Measurements from ENCODE around the gene TIMM50. TPM values are rescaled to one million over a fixed set of nuclear protein-coding genes. Genes with fewer than 3 reads are reported as not detected.
A peak's percentile ranks its signal among the peaks of the same experiment; 100 is the strongest.

The TIMM50 gene
- total and polyA plus RNA-seq, 2 of the 13 experiments (the other 11 are each of a cell fraction or from before 2014, with no cell fraction given) = 91.1 to 92.5 TPM

DNA sequence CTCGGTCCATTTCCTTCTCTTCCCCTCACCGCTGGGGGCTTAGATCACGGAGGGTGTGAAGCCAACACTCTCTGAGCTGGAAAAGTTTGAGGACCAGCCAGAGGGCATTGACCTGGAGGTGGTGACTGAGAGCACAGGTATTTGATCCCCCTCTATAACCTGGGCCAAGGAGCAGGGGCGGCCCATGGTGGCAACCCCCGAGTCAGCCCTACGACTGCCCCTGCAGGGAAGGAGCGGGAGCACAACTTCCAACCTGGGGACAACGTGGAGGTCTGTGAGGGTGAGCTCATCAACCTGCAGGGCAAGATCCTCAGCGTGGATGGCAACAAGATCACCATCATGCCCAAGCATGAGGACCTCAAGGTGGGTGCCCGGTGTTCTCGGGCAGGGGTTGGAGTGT is 11.6 kb upstream of the TIMM50 start (continued):
- TF ChIP-seq SRSF4 (IDR thresholded peaks at IDR 0.05; ENCODE audit: low read depth, low read length, poor library complexity, severe bottlenecking) = no peak

DNA sequence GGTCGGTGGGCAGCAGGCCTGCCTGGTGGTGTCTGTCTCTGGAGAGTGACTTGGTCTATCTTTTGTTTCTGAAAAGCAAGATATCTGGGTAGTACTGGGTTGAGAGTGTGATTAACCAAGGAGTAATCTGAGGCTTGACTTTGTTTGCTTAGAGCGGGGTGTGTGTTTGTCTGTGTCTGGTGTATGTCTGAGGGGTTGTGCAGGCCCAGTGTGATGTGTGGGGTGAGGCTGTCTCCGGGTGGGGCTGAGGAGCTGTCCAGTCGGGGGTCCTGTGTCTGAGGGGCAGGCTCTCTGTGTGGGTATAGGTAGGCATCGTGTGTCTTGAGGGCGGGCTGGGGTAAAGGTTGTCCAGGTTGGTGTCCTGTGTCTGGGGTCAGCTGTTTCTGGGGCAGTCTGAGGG is 11.1 kb upstream of the TIMM50 start:
- intact Hi-C loops (cut with micrococcal nuclease; ENCODE audit: unreplicated experiment) (no loop called here), in situ Hi-C loops (cut with HindIII; ENCODE audit: extremely low pct_ligation_motif_present, low pct_unique_long_range_greater_than_20kb) (no loop called here)
- Histone ChIP-seq H3K4me3 (replicated peaks in 1 of 3; ENCODE audit: insufficient read depth in 1 of 3, low read depth in 2 of 3, low read length in 3 of 3) (no peak overlapping the region), H3K27ac (ENCODE audit: extremely low read length, insufficient read depth, low read length) (no peak overlapping the region), H3K9ac (ENCODE audit: insufficient read depth, low read depth, low read length) (no peak overlapping the region), H2AFZ (ENCODE audit: low read length) (no peak overlapping the region), H3K79me2 (ENCODE audit: insufficient read depth, low read length) (no peaks in the 10 kb centered on the region), H4K20me1 (ENCODE audit: insufficient read depth, low read length) (no peaks in the 10 kb centered on the region), H3K27me3 (ENCODE audit: control insufficient read depth in 1 of 2, insufficient read depth in 2 of 2, low read length in 2 of 2) (no peaks in the 10 kb centered on the region), H3K4me2 (ENCODE audit: low read depth, low read length) (no peak overlapping the region), H3K36me3 (replicated peaks in 1 of 2; ENCODE audit: control insufficient read depth in 1 of 2, insufficient read depth in 2 of 2, low read length in 2 of 2) (peaks cover 61 to 96% of the 10 kb centered on the region in 2 experiments), H3K9me3 (ENCODE audit: low read length) (no peaks in the 10 kb centered on the region), H3K4me1 (ENCODE audit: insufficient read depth, low read length) (no peaks in the 10 kb centered on the region)
- FAIRE-seq = no peak
- DNase-seq (ENCODE audit: low spot score) = no peak
- ATAC-seq = no peak
- WGBS (ENCODE audit: low lambda C conversion rate) = 95% methylated on average over 5 of the region's 6 CpGs
- CTCF ChIA-PET (ENCODE audit: low intra/inter-chr PET ratio, low total read pairs) = no interaction called here
- POLR2A ChIA-PET = no interaction called here
- peak; percentile 31 for TF ChIP-seq AGO2 (optimal IDR thresholded peaks at IDR 0.05; ENCODE audit: low read depth, low read length)
- TF ChIP-seq SIX1 (CRISPR knock-in tag; IDR thresholded peaks at IDR 0.05; ENCODE audit: borderline replicate concordance) = no peak
- no peak for TF ChIP-seq AKAP8 (CRISPR knock-in tag; IDR thresholded peaks at IDR 0.05)
- TF ChIP-seq, protein P1, sequence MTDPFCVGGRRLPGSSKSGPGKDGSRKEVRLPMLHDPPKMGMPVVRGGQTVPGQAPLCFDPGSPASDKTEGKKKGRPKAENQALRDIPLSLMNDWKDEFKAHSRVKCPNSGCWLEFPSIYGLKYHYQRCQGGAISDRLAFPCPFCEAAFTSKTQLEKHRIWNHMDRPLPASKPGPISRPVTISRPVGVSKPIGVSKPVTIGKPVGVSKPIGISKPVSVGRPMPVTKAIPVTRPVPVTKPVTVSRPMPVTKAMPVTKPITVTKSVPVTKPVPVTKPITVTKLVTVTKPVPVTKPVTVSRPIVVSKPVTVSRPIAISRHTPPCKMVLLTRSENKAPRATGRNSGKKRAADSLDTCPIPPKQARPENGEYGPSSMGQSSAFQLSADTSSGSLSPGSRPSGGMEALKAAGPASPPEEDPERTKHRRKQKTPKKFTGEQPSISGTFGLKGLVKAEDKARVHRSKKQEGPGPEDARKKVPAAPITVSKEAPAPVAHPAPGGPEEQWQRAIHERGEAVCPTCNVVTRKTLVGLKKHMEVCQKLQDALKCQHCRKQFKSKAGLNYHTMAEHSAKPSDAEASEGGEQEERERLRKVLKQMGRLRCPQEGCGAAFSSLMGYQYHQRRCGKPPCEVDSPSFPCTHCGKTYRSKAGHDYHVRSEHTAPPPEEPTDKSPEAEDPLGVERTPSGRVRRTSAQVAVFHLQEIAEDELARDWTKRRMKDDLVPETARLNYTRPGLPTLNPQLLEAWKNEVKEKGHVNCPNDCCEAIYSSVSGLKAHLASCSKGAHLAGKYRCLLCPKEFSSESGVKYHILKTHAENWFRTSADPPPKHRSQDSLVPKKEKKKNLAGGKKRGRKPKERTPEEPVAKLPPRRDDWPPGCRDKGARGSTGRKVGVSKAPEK (CRISPR knock-in tag; IDR thresholded peaks at IDR 0.05; ENCODE audit: borderline replicate concordance) = no peak
- TF ChIP-seq PRMT3 (CRISPR knock-in tag; IDR thresholded peaks at IDR 0.05; ENCODE audit: borderline replicate concordance, low read depth) = no peak
- BruUV-seq (replicated peaks) = no TSS peak

All from HepG2 (cell line).